GM19238 (cell line): Measurements from ENCODE around the gene TOP3B.
"Not testable (repeated sequence)": the region's sequence is repeated elsewhere in the genome, so short reads cannot be mapped to it uniquely, and the experiment has no call there.

ENCODE experiments used
- DNase-seq: peaks from one replicate; pipeline ENCODE4 v3.0.0; 2011; ENCODE audit warnings: low spot score; ENCODE audit not compliant: insufficient read length

Gene TOP3B

DNA sequence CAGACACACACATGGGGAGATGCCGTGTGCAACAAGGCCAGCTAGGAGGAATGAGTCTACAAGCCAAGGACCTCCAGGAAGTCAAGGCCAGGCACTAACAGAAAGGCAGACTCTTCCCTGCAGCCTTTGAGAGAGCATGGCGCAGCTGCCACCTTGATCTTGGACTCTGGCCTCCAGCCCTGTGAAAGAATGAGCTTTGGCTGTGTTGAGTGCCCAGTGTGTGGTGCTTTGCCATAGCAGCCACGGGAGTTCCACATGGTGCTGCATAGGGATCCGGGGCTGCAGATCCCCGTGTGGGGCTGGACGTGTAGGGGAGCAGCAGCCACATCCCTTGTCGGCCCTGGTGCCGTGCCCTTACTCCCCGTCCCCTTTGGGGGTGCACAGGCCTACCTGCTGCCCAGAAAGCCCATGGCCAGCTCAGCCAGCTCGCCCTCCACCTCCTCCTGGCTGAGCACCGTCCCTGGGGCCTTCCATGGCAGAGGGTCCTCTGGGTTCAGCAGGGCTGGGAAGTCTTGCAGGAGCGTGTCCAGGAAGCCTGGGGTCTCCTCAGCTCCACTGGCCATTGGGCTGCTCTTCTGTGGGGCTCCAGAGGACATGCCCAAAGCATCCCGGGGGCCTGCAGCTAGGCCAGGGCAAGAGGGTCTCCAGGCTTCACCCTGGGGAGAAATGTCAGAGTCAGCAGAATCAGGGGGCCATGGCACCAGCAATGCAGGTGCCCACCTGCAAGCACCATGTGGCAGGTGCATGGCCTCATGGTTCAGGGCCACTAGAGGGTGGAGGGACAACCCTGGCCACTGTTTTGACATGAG, 36.9 kb downstream of the TOP3B start:
- DNase-seq: no peak

DNA sequence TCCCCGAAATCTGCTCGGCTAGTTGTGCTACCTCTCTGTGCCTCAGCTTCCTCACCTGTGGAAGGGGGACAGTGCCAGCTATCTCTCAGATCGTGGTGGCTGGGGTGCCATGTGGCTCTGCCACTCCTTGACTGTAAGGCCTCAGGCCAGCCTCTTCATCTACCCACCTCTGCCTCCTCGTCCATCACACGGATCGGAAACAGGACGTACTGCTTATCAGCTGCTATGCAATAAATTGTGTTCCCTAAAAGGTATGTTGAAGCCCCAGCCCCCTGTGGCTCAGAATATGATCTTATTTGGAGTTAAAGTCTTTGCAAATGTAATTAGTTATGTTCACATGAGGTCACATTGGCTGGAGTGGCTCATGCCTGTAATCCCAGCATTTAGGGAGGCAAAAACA, 37.7 kb downstream of the TOP3B start:
- DNase-seq: no peak

DNA sequence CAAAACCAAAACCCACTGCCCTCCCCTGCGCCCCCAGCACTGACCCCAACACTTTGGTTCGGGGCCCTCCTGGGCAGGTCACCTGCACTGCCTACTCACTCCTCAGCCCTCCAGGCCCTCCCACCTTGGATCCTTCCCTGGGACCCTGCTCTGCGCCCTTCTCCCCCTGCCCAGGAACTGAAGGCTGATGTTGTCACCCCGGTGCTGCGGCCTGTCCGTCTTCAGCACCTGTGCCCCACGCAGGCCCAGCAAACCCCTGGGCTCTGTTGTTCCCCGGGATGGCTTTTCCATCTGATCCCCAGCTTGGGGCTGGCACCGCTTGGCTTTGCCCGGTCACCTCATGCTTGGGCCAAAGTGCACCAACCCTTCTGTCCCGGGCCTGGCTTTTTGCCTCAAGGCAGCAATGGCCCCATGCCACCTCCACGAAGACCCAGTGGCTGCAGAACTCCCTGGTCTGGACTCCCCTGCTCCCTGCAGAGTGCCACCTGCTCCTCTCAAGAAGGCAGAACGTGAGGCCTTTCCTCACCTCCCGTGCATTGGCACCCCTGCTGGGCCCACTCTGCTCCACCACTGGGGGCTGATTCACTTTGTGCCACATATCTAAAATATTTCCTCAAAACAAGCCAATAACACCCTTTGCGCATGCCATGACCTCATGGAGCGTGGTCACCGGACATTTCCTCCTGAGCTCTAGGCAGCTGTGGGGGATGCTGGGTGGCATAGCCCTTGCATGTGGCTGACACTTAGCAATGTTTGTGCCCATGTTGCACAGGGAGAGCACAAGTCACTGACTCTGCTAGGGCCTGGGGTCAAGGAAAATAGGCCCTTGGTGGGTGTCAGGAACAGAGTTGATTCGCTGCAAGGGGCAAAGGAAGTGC, 38.8 kb downstream of the TOP3B start:
- DNase-seq: no peak

DNA sequence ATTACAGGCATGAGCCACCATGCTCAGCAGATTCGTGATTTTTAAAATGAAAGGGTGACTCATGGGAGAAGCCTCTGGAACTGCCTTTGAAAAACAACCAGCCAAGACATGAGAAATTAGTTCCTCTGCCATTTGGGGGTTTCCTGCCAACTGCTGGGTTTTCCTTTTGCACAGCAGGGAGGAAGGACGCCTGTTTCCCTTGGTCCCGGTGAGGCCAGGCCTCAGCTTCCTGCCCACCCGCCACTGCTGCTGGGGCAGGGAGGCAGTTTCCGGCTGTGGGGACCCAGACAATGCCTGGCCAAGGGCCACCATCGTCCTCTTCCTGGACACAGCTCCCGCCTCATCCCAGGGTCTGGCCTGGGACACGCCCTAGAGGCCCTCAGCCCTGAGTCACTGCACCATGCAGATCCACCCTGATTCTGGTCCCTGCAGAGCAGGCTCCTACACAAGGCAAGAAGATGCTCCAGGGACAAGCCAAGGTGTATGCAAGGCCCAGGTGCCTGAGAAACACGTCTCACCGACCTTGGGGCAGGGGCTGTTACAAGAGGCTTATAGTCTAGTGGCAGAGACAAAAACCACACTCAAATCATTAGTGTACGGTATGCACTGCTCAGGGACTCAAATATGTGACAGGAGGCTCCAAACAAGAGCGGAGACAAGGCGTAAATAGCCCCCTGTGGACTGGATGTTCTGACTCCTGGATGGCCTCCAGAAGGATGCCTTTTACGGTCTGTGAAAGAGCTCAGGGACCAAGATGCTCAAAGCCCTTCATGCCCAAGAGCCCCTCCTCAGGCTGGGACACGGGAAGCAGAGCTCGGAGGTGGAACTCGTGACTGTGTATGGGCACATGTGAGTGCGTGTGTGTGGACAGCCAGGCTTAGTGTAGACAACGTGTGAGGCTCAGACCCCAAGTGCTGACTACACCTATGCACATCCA, 39.9 kb downstream of the TOP3B start:
- DNase-seq: no peak

DNA sequence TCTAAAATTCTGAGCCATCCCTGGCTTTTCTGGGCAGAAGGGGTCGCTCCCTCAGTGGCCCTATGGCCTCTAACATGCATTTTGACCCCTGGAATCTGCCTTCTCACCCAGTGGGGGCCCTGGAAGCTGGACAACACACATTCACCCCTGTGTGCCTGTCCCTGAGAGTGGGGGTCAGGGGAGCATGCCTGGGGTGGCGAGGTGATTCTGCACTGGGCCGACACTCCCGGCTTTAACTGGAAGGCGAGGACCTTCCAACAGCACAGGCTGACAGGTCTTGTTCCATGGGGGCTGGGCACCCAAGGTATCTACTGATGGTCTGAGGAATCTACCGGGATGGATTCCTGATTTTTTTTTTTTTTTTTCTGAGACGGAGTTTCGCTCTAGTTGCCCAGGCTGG, 40.7 kb downstream of the TOP3B start:
- no peak for DNase-seq

DNA sequence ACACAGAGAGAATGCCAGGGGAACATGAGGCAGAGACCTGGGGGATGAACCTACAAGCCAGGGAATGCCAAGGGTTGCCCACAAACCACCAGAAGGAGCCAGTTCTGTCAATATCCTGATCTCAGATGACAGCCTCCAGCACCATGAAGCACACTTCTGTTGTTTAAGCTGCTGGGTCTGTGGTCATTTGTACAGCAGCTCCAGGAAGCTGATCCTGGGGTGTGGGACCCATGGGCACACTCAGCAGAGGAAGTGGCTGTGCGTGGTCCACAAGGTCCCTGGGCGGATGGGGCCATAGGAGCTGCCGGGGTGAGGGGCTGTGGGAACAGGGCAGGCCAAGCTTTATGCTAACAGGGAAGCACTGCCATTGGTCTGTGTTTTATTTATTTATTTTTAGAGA, 42.1 kb downstream of the TOP3B start:
- no peak for DNase-seq

DNA sequence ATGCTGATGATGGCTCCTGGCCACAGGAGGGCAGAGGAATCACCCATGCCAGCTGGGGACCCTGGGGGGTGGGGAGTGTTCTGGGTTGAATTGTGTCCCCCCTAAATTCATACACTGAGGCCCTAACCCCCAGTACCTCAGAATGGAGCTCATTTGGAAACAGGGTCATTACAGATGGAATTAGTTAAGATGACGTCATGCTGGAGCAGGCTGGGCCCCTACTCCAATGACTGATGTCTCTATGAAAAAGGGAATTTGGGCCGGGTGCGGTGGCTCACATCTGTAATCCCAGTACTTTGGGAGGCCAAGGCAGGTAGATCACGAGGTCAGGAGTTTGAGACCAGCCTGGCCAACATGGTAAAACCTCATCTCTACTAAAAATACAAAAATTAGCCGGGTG, 42.7 kb downstream of the TOP3B start:
- not testable (repeated sequence) for DNase-seq

DNA sequence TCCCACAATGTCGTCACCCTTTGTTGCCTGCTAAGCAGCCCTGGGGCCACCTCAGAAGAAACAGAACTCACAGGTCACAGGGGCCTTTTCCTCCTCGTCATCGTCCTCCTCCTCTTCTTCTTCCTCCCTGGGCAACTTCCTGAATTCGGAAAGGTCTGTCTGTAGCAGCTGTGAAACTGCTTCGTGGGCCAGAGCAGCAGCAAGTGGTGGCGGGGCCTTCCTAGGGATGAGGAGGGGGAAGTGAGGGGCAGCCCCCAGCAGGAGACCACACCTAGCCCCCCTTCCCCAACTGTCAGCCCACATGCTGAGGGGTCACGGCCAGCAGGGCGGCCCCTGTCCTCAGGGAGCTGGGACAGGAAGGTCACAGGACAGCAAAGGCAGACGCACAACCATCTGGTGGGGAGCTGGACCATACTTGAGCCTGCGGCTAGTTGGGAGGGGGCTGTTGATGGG, 43.1 kb downstream of the TOP3B start:
- no peak for DNase-seq

DNA sequence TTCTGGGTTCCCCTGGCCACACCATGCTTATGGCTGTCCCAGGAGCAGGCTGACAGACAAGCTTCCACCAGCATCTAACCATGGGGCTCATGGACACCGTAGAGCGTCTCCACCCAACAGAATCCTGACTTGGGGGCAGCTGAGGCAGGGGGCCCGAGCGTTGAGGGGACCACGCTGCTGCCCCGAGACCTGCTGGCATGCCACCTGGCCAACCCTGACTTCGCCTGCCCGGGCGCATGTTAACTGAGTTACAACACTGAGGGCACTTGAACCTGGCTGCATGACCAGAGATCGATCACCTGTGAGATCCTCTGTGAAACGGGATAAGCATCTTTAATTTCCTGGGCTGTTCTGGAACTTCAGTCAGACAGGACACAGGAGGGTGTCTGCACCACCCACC, 43.7 kb downstream of the TOP3B start:
- no peak for DNase-seq

DNA sequence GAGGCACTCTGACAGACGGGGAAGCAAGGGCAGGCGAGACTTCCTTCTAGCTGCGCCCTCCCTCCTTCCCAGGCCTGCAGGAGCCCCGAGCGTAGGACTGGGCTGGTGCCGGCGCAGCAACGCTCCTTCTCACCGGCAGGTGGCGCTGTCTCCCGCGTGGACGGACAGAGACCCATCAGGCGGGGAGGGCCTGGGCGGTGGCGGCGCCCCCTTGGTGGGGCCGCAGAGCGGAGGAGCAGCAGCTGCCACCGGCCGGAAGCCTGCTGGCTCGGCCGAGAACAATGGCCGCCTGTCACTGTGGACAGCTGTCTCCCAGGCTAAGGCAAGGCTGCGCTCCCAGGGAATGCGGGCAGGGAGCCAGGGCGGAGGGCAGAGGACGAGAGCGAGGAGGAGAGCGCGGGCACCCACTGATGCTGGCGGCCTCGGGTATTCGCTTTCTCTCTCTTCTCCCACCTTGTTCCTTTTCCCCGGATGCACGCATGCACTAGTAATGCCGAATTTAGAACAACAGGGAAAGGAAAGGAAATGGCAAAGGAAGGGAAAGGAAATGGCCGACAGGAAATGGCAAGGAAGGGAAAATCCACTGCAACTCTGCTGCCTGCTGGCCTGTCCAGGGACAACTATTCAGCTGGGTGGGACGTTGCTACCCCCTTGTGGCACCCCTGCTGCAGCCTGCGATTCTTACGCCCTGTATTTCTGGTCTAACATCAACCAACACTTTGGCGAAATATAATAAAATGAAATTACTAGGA, 44.3 kb downstream of the TOP3B start:
- DNase-seq: peak; percentile 90

DNA sequence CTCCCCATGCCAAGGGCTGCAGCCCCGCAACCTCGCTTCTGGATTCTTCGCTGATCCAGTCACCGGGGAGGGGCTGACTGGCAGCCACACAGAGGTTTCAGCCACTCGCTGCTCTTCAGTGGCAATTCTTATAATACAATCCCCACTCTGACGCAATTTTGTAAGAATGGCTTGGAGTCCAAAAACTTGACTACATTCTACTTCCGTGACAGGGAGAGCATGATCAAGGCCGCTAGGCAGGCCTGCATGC, 44.8 kb downstream of the TOP3B start:
- DNase-seq: no peak

DNA sequence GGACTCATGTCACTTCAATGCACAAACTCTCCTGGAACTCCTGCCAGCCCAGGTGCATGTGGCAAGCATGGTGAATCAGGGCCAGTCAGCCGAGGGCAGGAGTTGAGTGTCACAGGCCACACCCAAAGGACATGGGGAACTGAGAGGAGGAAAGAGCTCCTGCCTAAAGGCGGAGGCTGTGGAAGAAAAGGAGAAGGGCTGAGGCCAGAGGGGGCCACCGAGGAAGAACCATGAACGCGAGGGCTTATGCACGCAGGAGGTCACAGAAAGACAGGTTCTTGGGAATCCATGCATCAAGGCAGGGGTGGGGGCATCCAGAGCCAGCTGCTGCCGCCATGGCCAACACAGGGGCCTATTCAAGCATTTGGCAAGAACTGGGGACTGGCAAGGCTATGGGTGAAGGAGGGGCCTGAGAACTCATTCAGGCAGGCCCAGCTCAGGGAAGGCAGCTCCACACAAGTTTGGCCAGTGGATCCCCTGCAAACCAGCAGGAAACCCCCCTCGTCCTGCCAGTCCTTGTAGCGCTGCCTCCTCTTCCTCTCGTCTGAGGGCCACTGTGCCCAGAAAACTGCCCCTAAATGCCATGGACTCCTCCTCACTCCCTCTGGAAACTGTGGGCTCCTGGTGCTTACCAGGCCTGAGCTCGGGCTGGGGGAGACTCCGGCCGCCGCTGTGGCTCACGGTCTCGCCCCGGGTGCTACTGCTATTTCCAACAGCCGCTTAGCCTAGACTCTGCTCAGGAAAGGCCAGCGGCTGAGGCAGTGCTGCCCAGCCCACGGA, 45.4 kb downstream of the TOP3B start:
- no peak for DNase-seq

DNA sequence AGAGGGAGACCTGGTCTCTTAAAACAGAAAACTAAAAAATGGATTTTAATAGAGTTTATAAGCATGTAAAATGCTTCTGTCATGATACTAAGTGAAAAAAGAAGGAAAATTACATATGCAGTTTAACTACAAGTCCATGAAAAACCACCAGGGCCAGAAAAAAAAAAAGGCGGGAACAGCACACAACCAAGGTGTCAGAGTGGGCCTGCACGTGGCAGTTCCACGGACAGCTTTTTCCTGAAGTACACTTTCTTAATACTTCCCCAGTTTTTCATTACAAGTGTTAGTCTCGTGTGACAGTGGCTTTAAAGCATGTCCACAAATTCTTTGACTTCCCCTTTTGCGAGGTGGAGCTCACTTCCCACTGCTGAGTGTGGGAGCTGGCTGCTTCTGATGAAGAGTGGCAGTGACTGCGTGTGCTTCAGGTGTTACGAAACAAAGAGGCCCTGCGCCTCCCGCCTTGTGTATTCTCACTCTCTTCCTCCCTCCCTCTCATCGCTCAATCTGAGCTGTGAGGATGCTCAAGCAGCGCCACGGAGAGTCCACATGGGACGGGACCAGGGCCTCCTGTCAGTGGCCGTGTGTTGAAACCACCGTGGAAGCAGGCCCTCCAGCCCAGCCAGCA, 46.3 kb downstream of the TOP3B start:
- no peak for DNase-seq

DNA sequence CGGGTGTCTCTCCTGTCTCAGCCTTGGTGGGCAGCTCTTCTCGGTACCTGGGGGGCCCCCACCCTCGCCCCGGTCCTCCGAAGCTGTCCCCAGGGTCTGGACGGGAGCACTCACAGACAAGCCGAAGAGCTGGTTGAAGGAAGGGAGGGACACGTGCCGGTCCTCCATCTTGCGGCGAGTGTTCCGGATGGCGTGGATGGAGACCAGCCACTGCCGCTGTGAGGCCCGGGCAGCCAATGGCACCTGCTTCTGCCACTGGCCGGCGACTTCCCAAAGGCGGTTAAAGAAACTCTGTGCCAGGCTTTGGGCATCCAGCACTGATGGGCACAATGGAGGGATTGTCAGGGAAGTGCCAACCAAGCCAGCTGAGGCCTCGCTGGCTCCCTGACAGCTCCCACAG, 48.7 kb downstream of the TOP3B start:
- no peak for DNase-seq

DNA sequence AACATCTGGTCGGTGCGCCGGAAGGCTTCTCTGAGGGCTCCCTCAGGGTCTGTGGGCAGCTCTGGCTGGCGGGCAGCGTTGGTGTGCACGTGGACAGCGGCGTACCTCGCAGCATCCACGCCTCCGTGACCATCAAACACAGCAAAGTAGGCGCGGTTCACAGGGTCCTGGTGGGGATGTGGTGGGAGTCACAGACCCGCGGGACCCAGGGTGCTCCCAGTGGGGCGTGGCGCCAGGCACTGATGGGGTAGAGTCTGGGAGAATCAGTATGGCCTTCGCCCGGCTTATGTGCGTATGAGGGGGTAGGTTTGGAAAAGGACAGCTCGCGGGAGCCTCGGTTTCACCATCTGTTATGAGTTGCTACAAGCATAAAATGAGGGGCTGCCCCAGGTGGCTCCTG, 49.2 kb downstream of the TOP3B start:
- no peak for DNase-seq

DNA sequence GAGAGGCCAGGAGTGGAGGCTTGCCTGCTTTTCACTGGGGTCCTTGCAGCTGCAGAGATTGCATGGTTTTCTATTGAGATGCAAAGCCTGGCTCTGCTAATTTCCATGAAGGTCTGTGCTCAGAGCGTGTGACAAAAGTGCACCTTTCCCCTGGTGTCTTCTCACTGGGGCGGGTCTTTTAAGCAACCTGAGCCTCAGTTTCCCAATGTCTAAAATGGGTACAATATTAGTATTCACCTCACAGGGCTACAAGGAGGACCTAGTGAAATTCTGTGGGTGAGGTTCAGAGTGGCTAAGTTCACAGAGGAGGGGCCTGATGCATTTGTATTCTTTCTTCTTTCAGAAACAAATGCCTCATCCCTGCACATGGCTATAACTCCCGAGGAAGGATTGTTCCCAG, 50.2 kb downstream of the TOP3B start:
- DNase-seq: no peak

DNA sequence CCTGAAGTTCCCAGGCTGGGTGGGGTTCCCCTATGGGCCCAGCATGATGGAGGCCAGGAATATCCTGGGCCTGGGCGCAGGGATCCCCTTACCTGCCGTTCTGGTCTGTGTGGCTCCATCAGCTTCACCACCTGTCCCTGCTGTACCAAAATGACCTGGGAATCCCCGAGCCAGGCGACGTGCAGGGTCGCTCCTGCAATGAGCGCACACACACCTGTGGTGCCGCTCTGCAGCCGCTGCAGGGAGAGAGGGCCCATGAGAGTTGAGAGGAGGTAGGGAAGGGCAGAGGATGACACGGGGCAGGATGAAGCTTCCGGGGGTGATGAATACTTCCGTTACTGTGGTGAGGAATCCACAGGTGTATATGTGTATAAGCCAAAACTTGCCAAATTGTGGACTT, 51.5 kb downstream of the TOP3B start:
- no peak for DNase-seq

DNA sequence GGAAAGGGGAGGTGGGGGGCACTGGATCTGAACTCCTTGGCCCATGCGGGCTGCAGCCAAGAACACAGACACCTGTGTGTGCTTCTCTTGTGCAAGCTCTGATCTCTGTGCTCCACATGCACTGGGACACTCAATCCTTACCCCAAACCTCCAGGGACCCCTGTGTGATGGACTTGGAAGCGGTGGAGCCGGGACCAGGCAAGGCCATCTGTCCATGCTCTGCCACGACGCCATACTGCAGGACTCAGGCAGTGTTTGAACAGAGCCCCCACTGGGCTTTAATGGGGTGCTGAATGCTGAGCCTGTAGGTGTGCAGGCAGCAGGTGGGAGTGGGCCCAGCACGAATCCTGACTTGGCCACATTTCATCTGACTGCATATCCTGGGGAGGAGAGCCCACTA, 53.3 kb downstream of the TOP3B start:
- DNase-seq: no peak

DNA sequence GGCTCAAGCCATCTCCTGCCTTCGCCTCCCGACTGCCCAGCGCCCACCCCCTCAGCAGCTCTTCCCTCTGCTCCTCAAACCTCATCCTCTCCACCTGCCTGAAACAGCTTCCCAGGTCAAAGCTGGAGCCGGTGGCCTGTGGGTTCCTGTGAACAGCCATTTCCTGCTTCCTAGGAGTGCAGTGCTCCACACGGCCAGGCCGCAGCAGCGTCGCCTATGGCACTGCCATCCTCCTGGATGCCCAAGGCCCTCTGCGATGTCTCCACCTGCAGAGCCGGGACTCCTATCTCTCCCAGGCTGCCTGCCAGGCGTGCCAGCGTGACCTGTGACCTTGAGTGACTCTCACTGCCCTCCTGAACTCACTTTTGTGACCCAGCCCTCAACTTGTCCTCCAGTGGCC, 54.5 kb downstream of the TOP3B start:
- no peak for DNase-seq
